Breast epithelium (tissue), 3 donors: ENCODE measurements around the gene ADCY2.

Experiments
- POLR2A ChIP-seq: fragments of 450-650 bp; IDR thresholded peaks from one replicate; pipeline ENCODE4 v1.6.1; 2016; ENCODE audit warnings: antibody characterized with exemption, mild to moderate bottlenecking, moderate library complexity
- POLR2AphosphoS5 ChIP-seq, 3 donors: sonication (generic); formaldehyde crosslinking; IDR thresholded peaks; one replicate each; pipeline ENCODE4 v1.6.1; 2017; ENCODE audit warnings: antibody characterized with exemption in 3 of 3
- TF ChIP-seq, protein P1 (sequence below), 3 donors: fragments of 450-650 bp; IDR thresholded peaks; one replicate each; pipeline ENCODE4 v1.5.1; 2016 to 2017; ENCODE audit warnings: antibody characterized with exemption in 3 of 3, mild to moderate bottlenecking in 3 of 3, moderate library complexity in 3 of 3

GRCh38 chr5:7759257-7759871 is 363.4 kb downstream of the ADCY2 start:
- no peak for TF ChIP-seq POLR2AphosphoS5 (IDR thresholded peaks at IDR 0.05)
- TF ChIP-seq, protein P1, sequence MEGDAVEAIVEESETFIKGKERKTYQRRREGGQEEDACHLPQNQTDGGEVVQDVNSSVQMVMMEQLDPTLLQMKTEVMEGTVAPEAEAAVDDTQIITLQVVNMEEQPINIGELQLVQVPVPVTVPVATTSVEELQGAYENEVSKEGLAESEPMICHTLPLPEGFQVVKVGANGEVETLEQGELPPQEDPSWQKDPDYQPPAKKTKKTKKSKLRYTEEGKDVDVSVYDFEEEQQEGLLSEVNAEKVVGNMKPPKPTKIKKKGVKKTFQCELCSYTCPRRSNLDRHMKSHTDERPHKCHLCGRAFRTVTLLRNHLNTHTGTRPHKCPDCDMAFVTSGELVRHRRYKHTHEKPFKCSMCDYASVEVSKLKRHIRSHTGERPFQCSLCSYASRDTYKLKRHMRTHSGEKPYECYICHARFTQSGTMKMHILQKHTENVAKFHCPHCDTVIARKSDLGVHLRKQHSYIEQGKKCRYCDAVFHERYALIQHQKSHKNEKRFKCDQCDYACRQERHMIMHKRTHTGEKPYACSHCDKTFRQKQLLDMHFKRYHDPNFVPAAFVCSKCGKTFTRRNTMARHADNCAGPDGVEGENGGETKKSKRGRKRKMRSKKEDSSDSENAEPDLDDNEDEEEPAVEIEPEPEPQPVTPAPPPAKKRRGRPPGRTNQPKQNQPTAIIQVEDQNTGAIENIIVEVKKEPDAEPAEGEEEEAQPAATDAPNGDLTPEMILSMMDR (IDR thresholded peaks at IDR 0.05): no peak
- TF ChIP-seq POLR2A: no peak
